Activated naive CD4-positive, alpha-beta T cell treated with anti-CD3 and anti-CD28 coated beads for 36 hours (primary cell): ENCODE data around the gene TRAPPC3. TPM values are rescaled to one million over a fixed set of nuclear protein-coding genes. Genes with fewer than 3 reads are reported as not detected.

Experiments used
- CTCF ChIA-PET: fragments of 350-600 bp; sonication (Branson Sonifier 250); formaldehyde crosslinking; loops from one replicate; lab custom pipeline; 2021; ENCODE audit warnings: antibody characterized with exemption; lab: Charles Lee
- DNase-seq: peaks from one replicate; pipeline ENCODE4 v3.0.0-alpha.2; 2020
- H3K27ac Mint-ChIP-seq: one replicate; pipeline ENCODE4 v1.8.0; 2021; ENCODE audit warnings: mild to moderate bottlenecking, mixed read lengths
- H3K27me3 Mint-ChIP-seq: one replicate; pipeline ENCODE4 v1.8.0; 2021; ENCODE audit warnings: low read depth, mixed read lengths
- H3K36me3 Mint-ChIP-seq: one replicate; pipeline ENCODE4 v1.8.0; 2021; ENCODE audit warnings: low read depth, mixed read lengths
- H3K4me1 Mint-ChIP-seq: one replicate; pipeline ENCODE4 v1.8.0; 2021; ENCODE audit warnings: low read depth, mixed read lengths
- H3K4me3 Mint-ChIP-seq: one replicate; pipeline ENCODE4 v1.8.0; 2021; ENCODE audit warnings: mild to moderate bottlenecking, moderate library complexity, mixed read lengths
- H3K9me3 Mint-ChIP-seq: one replicate; pipeline ENCODE4 v1.8.0; 2021; ENCODE audit warnings: mixed read lengths
- intact Hi-C: fragments of 100-400 bp; cut with micrococcal nuclease; formaldehyde crosslinking; loops from one replicate; pipeline ENCODE4 v1.15.1; 2023
- total RNA-seq, 2 experiments: library from RNA; stranded (reverse); gene quantifications; one replicate each; pipeline ENCODE4 v1.2.3, GENCODE V29; 2021

TRAPPC3 gene
- total RNA-seq, 2 experiments from 2014 or later, result 35.9 to 37.6 TPM

GRCh38 chr1:36091698-36092097, 57.6 kb downstream of the TRAPPC3 start:
- no peak overlapping the region for H3K27ac Mint-ChIP-seq
- H3K27me3 Mint-ChIP-seq, result peaks cover 2% of the 10 kb centered on the region
- CTCF ChIA-PET, result no interaction called here
- H3K36me3 Mint-ChIP-seq, result peaks cover 10% of the 10 kb centered on the region
- DNase-seq, result no peak
- intact Hi-C loops, result no loop called here
- H3K4me1 Mint-ChIP-seq, result peaks cover 17% of the 10 kb centered on the region
- H3K4me3 Mint-ChIP-seq, result no peak overlapping the region
- H3K9me3 Mint-ChIP-seq, result no peaks in the 10 kb centered on the region

- no peak for DNase-seq
- H3K27ac Mint-ChIP-seq, result no peak overlapping the region
- CTCF ChIA-PET, result interaction anchor here (0.7 to 1.2 kb wide), 2 partner anchors 9 to 37 kb away, joined by 3 read pairs; no protein-coding TSS in a partner anchor
- H3K9me3 Mint-ChIP-seq, result no peaks in the 10 kb centered on the region
- peaks cover 6% of the 10 kb centered on the region for H3K27me3 Mint-ChIP-seq
- peaks cover 10% of the 10 kb centered on the region for H3K36me3 Mint-ChIP-seq
- peaks cover 17% of the 10 kb centered on the region for H3K4me1 Mint-ChIP-seq
- intact Hi-C loops, result no loop called here
- H3K4me3 Mint-ChIP-seq, result no peak overlapping the region
These were observed 58.1 kb downstream of the TRAPPC3 start for GRCh38 chr1:36091141-36091540.

DNA sequence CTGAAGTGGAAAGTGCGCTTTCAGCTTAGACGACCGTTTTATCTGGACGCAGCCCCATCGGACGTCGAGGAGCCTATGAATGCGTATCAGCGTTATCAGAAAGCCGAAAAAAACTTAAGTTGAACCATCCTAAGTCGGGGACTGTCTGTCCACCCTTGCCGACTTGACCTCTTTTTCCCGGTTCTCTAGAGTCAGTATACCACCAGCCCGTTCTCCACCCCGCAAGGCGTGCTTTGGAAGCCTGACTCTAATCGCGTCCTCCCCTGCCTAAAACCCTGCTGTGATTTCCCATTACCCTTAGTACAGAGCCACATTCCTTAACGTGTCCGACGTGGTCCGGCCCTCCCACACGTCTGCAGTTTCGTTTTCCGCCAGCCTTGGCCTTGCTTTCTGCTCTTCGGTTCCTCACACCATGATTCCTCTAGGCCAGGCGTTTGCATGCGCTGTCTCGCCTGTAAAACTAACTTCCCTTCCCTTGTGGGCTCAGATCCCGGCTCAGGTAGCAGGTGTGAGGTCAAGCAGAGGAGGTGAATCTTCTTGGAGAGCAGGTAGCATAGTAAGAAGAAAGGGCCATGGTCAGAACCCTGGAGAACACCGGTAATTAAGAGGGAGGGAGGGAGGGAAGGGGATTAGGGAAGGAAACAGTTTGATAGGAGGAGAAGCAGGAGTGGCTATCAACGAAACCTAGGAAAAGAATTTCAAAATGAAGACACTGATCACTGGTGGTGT, 59.7 kb downstream of the TRAPPC3 start:
- H3K27ac Mint-ChIP-seq, result peak overlapping the region; percentile 72
- H3K36me3 Mint-ChIP-seq, result peaks cover 10% of the 10 kb centered on the region
- peaks cover 18% of the 10 kb centered on the region for H3K27me3 Mint-ChIP-seq
- intact Hi-C loops, result loop anchor here (1.0 to 5.0 kb wide), 2 partner anchors 60 to 218 kb away; partner anchors contain the start of genes SH3D21 and TRAPPC3
- no peak for DNase-seq
- H3K4me1 Mint-ChIP-seq, result peaks cover 17% of the 10 kb centered on the region
- H3K9me3 Mint-ChIP-seq, result no peaks in the 10 kb centered on the region
- peak overlapping the region; percentile 87 for H3K4me3 Mint-ChIP-seq
- CTCF ChIA-PET, result interaction anchor here (1.6 kb wide), 1 partner anchor 13 kb away, joined by 3 read pairs; no protein-coding TSS in a partner anchor

DNA sequence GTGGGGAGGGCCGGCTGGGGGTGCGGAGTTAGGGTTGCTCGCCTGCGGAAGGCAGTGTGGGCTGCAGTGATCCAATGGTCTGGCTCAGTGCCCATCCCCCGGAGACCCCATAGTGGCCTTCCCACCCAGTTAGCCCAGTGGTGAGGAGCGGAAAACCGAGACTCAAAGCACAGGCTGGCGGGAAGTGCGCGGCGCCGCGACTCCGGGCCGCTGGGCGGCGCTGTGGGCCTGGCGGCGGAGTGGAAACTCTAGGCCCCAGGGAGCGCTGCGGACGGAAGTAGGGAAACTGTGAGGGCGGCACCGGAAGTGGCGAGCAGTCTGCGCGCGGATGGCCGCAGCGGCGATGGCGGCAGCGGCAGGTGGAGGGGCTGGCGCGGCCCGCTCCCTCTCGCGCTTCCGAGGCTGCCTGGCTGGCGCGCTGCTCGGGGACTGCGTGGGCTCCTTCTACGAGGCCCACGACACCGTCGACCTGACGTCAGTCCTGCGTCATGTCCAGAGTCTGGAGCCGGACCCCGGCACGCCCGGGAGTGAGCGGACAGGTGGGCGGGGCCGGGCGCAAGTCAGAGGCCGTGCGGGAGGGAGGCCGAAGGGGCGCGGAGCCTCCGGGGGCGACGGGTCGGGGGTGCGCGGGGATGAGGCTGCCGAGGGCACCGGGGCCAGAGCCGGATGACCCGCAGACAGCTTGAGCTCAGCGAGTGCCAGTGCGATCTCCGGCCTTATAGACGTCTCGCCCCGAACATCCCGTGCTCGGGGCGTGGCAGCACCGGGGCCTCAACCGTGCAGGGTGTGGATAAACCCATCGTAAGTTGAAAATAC, 60.5 kb downstream of the TRAPPC3 start, which contains the start of gene ADPRS:
Gene ADPRS (plus strand): TSS at position 316 of the 816 bp plus-strand sequence. CDS start 13 bp downstream, at position 329.
- Mint-ChIP-seq H3K4me1 (peaks cover 20% of the 10 kb centered on the region), H3K27ac (peak within 1 kb of the TSS; percentile 72), H3K27me3 (peaks cover 21% of the 10 kb centered on the region), H3K36me3 (peaks cover 10% of the 10 kb centered on the region), H3K4me3 (peak within 1 kb of the TSS; percentile 87), H3K9me3 (no peaks in the 10 kb centered on the region)
- peak; percentile 92 for DNase-seq
- CTCF ChIA-PET, result interaction anchor here (1.6 kb wide), 1 partner anchor 14 kb away, joined by 3 read pairs; no protein-coding TSS in a partner anchor
- intact Hi-C loops, result loop anchor here (1.0 to 5.0 kb wide), 4 partner anchors 61 to 219 kb away; partner anchors contain the start of genes AGO1, AGO3, SH3D21 and TRAPPC3

- peak; percentile 11 for DNase-seq
- CTCF ChIA-PET, result no interaction called here
- peaks cover 26% of the 10 kb centered on the region for H3K27me3 Mint-ChIP-seq
- intact Hi-C loops, result loop anchor here (1.0 to 5.0 kb wide), 3 partner anchors 157 to 219 kb away; partner anchors contain the start of genes AGO1, AGO3 and SH3D21
- H3K36me3 Mint-ChIP-seq, result peaks cover 10% of the 10 kb centered on the region
- no peaks in the 10 kb centered on the region for H3K9me3 Mint-ChIP-seq
- peaks cover 20% of the 10 kb centered on the region for H3K4me1 Mint-ChIP-seq
- no peak overlapping the region for H3K27ac Mint-ChIP-seq
- H3K4me3 Mint-ChIP-seq, result peak overlapping the region; percentile 87
These were observed 61.1 kb downstream of the TRAPPC3 start for GRCh38 chr1:36088265-36088576.

DNA sequence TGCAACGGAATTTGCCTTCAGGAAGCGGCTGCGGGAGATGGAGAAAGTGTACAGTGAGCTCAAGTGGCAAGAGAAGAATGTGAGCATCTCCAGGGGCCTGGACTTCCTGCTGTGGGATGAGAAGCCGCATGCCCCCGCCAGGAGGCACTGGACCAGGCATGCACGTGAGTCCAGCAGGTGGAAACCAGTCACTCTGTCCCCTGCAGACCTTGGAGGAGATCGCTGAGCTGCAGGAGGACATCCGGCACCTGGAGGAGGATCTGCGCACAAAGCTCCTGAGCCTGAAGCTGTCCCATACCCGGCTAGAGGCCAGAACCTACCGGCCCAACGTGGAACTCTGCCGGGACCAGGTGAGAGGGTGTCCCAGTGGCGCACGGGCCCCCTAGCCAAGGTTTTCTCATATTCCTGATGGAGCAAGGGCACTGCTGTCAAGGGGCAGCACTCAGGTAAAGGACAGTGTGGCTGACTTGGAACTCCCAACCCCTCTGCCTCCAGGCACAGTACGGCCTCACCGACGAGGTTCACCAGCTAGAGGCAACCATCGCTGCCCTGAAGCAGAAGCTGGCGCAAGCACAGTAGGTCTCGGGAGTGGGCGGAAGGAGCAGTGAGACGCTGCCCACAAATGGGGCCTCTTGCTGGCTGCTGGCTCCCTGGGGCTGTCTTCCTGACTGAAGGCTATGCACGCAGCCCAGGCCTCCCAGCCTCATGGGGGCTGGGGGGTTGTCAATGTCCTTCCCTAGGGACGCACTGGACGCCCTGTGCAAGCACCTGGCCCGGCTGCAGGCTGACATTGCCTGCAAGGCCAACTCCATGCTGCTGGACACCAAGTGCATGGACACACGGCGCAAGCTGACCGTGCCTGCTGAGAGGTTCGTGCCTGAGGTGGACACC, 61.8 kb downstream of the TRAPPC3 start:
- Mint-ChIP-seq H3K4me3 (peak overlapping the region; percentile 87), H3K36me3 (peaks cover 7% of the 10 kb centered on the region), H3K4me1 (peaks cover 20% of the 10 kb centered on the region), H3K27me3 (peaks cover 29% of the 10 kb centered on the region), H3K9me3 (no peaks in the 10 kb centered on the region), H3K27ac (no peak overlapping the region)
- CTCF ChIA-PET, result interaction anchor here (0.9 to 1.1 kb wide), 2 partner anchors 8 to 58 kb away, joined by 4 to 5 read pairs; no protein-coding TSS in a partner anchor
- no peak for DNase-seq
- intact Hi-C loops, result loop anchor here (1.0 to 5.0 kb wide), 3 partner anchors 156 to 220 kb away; partner anchors contain the start of genes AGO1, AGO3 and SH3D21

Other genes with a start within 250 kb of the TRAPPC3 start
- gene AGO3, start 218.4 kb downstream of the TRAPPC3 start, total RNA-seq, result 10 to 100 TPM; 25.1 to 28.2 TPM
- not detected for gene TEKT2, start 65.4 kb downstream of the TRAPPC3 start, total RNA-seq
- 10 to 100 TPM; 23.2 to 24.6 TPM for gene ADPRS, start 60.6 kb downstream of the TRAPPC3 start, total RNA-seq
- under 1 TPM in 1 of 2 experiments, not detected in 1; 0.07 TPM for gene COL8A2, start 24.3 kb downstream of the TRAPPC3 start, total RNA-seq
- gene MAP7D1, start 6.7 kb upstream of the TRAPPC3 start, total RNA-seq, result 100 to 1,000 TPM; 106 TPM
- 100 to 1,000 TPM; 128 to 133 TPM for gene THRAP3, start 75.0 kb upstream of the TRAPPC3 start, total RNA-seq
- 1 to 10 TPM; 2.3 to 2.7 TPM for gene SH3D21, start 156.9 kb upstream of the TRAPPC3 start, total RNA-seq
- gene EVA1B, start 174.2 kb upstream of the TRAPPC3 start, total RNA-seq, result 1 to 10 TPM; 1.9 to 2.1 TPM
- gene STK40, start 236.4 kb upstream of the TRAPPC3 start, total RNA-seq, result 10 to 100 TPM; 39.6 to 40.6 TPM
- 10 to 100 TPM; 33.5 to 36.5 TPM for gene LSM10, start 248.4 kb upstream of the TRAPPC3 start, total RNA-seq